Measurements from ENCODE around the gene LDB2. TPM values are rescaled to one million over a fixed set of nuclear protein-coding genes. Genes with fewer than 3 reads are reported as not detected.

Gene LDB2
- total RNA-seq, 1 donor from 2014 or later = 137 TPM

- no peaks in the 10 kb centered on the region for H3K4me1 ChIP-seq
- H3K27ac ChIP-seq = no peak overlapping the region
- H3K4me3 ChIP-seq = no peak overlapping the region
- no peaks in the 10 kb centered on the region for H3K27me3 ChIP-seq
- DNase-seq (ENCODE audit: low spot score in 2 of 2) = no peak
- no peaks in the 10 kb centered on the region for H3K9me3 ChIP-seq
- intact Hi-C loops (cut with DNase I) = no loop called here
- H3K36me3 ChIP-seq = no peaks in the 10 kb centered on the region
- no peak for TF ChIP-seq CTCF (IDR thresholded peaks at IDR 0.05)
Measured at GRCh38 chr4:16467061-16467460, 431.4 kb downstream of the LDB2 start.

- TF ChIP-seq CTCF (IDR thresholded peaks at IDR 0.05) = no peak
- no peak overlapping the region for H3K27ac ChIP-seq
- intact Hi-C loops (cut with DNase I) = no loop called here
- no peaks in the 10 kb centered on the region for H3K9me3 ChIP-seq
- H3K36me3 ChIP-seq = no peaks in the 10 kb centered on the region
- no peaks in the 10 kb centered on the region for H3K4me1 ChIP-seq
- no peak overlapping the region for H3K4me3 ChIP-seq
- no peak for DNase-seq (ENCODE audit: low spot score in 2 of 2)
- no peaks in the 10 kb centered on the region for H3K27me3 ChIP-seq
Measured at GRCh38 chr4:16466581-16466980, 431.9 kb downstream of the LDB2 start.

- Histone ChIP-seq H3K4me3 (no peak overlapping the region), H3K27me3 (no peaks in the 10 kb centered on the region), H3K27ac (no peak overlapping the region), H3K36me3 (no peaks in the 10 kb centered on the region), H3K4me1 (no peaks in the 10 kb centered on the region), H3K9me3 (no peaks in the 10 kb centered on the region)
- DNase-seq (ENCODE audit: low spot score in 2 of 2) = no peak
- TF ChIP-seq CTCF (IDR thresholded peaks at IDR 0.05) = no peak
- intact Hi-C loops (cut with DNase I) = no loop called here
Measured at GRCh38 chr4:16464651-16465050, 433.8 kb downstream of the LDB2 start.

- DNase-seq (ENCODE audit: low spot score in 2 of 2) = no peak
- H3K4me1 ChIP-seq = no peaks in the 10 kb centered on the region
- intact Hi-C loops (cut with DNase I) = no loop called here
- no peak for TF ChIP-seq CTCF (IDR thresholded peaks at IDR 0.05)
- no peak overlapping the region for H3K4me3 ChIP-seq
- H3K27ac ChIP-seq = no peak overlapping the region
- no peaks in the 10 kb centered on the region for H3K36me3 ChIP-seq
- no peaks in the 10 kb centered on the region for H3K27me3 ChIP-seq
- no peaks in the 10 kb centered on the region for H3K9me3 ChIP-seq
Measured at GRCh38 chr4:16462656-16463055, 435.8 kb downstream of the LDB2 start.

GRCh38 chr4:16461362-16461761 lies 437.1 kb downstream of the LDB2 start:
- no peaks in the 10 kb centered on the region for H3K27me3 ChIP-seq
- H3K4me1 ChIP-seq = no peaks in the 10 kb centered on the region
- H3K4me3 ChIP-seq = no peak overlapping the region
- TF ChIP-seq CTCF (IDR thresholded peaks at IDR 0.05) = no peak
- H3K36me3 ChIP-seq = no peaks in the 10 kb centered on the region
- no peaks in the 10 kb centered on the region for H3K9me3 ChIP-seq
- H3K27ac ChIP-seq = no peak overlapping the region
- DNase-seq (ENCODE audit: low spot score in 2 of 2) = no peak
- intact Hi-C loops (cut with DNase I) = no loop called here

- no peak for DNase-seq (ENCODE audit: low spot score in 2 of 2)
- Histone ChIP-seq H3K4me1 (no peaks in the 10 kb centered on the region), H3K36me3 (no peaks in the 10 kb centered on the region), H3K9me3 (no peaks in the 10 kb centered on the region), H3K4me3 (no peak overlapping the region), H3K27me3 (no peaks in the 10 kb centered on the region), H3K27ac (no peak overlapping the region)
- intact Hi-C loops (cut with DNase I) = no loop called here
- TF ChIP-seq CTCF (IDR thresholded peaks at IDR 0.05) = no peak
Measured at GRCh38 chr4:16457944-16458343, 440.5 kb downstream of the LDB2 start.
